H1 (cell line): ENCODE results near the gene SULF2.

Source experiments
- ATF3 ChIP-seq: IDR thresholded peaks from 2 replicates; pipeline ENCODE4 v1.6.1; 2011; ENCODE audit warnings: low read depth, mild to moderate bottlenecking, low read length; ENCODE audit not compliant: insufficient read depth
- CTCF ChIP-seq, 3 experiments: IDR thresholded peaks; 1 replicate in 2 of 3; 2 replicates in 1 of 3; pipeline versions ENCODE4 v1.5.1 to v1.6.1; 2011; ENCODE audit warnings: low read length in 3 of 3, mild to moderate bottlenecking in 3 of 3, inconsistent platforms in 2 of 3, low read depth in 1 of 3, moderate library complexity in 1 of 3; ENCODE audit not compliant: insufficient read depth in 1 of 3; ENCODE audit errors: control extremely low read depth in 1 of 3
- EZH2 ChIP-seq: fragments of 200-600 bp; sonication (generic); IDR thresholded peaks from 2 replicates; pipeline ENCODE4 v1.7.1; 2012; ENCODE audit warnings: low read depth, mild to moderate bottlenecking, moderate library complexity, low read length, inconsistent platforms; ENCODE audit not compliant: severe bottlenecking
- NRF1 ChIP-seq: IDR thresholded peaks from 2 replicates; pipeline ENCODE4 v1.6.1; 2011; ENCODE audit warnings: mild to moderate bottlenecking, low read depth, low read length, improper control_type of control experiment
- PHF8 ChIP-seq: fragments of 200-600 bp; sonication (generic); conservative IDR thresholded peaks from 2 replicates; pipeline ENCODE4 v1.7.1; 2012; ENCODE audit warnings: low read depth, mild to moderate bottlenecking, inconsistent platforms, low read length, moderate library complexity
- POLR2A ChIP-seq, 2 experiments: IDR thresholded peaks; 1 replicate in 1 of 2; 2 replicates in 1 of 2; pipeline ENCODE4 v1.6.1; 2011; ENCODE audit warnings: low read depth in 2 of 2, low read length in 2 of 2, mild to moderate bottlenecking in 2 of 2; ENCODE audit errors: control extremely low read depth in 1 of 2
- SIN3A ChIP-seq, 2 experiments: IDR thresholded peaks in 1 of 2; conservative IDR thresholded peaks in 1 of 2; 2 replicates each; pipeline ENCODE4 v1.6.1; 2011 to 2012; ENCODE audit warnings: low read length in 2 of 2, improper control_type of control experiment in 1 of 2, low read depth in 1 of 2, mild to moderate bottlenecking in 1 of 2

GRCh38 chr20:47678536-47678935, 106.7 kb downstream of the SULF2 start:
- TF ChIP-seq EZH2 = no peak
- no peak for TF ChIP-seq CTCF (IDR thresholded peaks at IDR 0.05; ENCODE audit: control extremely low read depth in 1 of 3, insufficient read depth in 1 of 3, low read depth in 1 of 3, low read length in 3 of 3)
- TF ChIP-seq ATF3 = no peak
- no peak for TF ChIP-seq SIN3A (conservative IDR thresholded peaks at IDR 0.05 in 1 of 2, IDR thresholded peaks at IDR 0.05 in 1 of 2; ENCODE audit: low read depth in 1 of 2, low read length in 2 of 2)
- TF ChIP-seq POLR2A (IDR thresholded peaks at IDR 0.05; ENCODE audit: control extremely low read depth in 1 of 2, low read depth in 2 of 2, low read length in 2 of 2) = no peak
- no peak for TF ChIP-seq PHF8
- no peak for TF ChIP-seq NRF1
